Measurements from ENCODE around the gene RPRD2.

Gene RPRD2

GRCh38 chr1:150366416-150367296 is 2.7 kb downstream of the RPRD2 start:
- DNase-seq = no peak
- H3K27me3 ChIP-seq (ENCODE audit: insufficient read depth, low read depth, severe bottlenecking) = no peaks in the 10 kb centered on the region
- peak overlapping the region; percentile 89 for H3K4me3 ChIP-seq (ENCODE audit: low read depth, low read length)
- H3K27ac ChIP-seq = peak overlapping the region; percentile 96
- H3K36me3 ChIP-seq = peaks cover 25% of the 10 kb centered on the region
- no peaks in the 10 kb centered on the region for H3K9me3 ChIP-seq (ENCODE audit: severe bottlenecking)
- no peak for TF ChIP-seq CTCF (IDR thresholded peaks at IDR 0.05; ENCODE audit: low read depth, low read length)

- no peak for TF ChIP-seq CTCF (IDR thresholded peaks at IDR 0.05; ENCODE audit: low read depth, low read length)
- Histone ChIP-seq H3K4me3 (ENCODE audit: low read depth, low read length) (no peak overlapping the region), H3K36me3 (peaks cover 19% of the 10 kb centered on the region), H3K27me3 (ENCODE audit: insufficient read depth, low read depth, severe bottlenecking) (no peaks in the 10 kb centered on the region), H3K9me3 (ENCODE audit: severe bottlenecking) (no peaks in the 10 kb centered on the region), H3K27ac (no peak overlapping the region)
- no peak for DNase-seq
These were observed 7.2 kb downstream of the RPRD2 start for GRCh38 chr1:150371110-150371509.

- no peak for TF ChIP-seq CTCF (IDR thresholded peaks at IDR 0.05; ENCODE audit: low read depth, low read length)
- Histone ChIP-seq H3K27me3 (ENCODE audit: insufficient read depth, low read depth, severe bottlenecking) (no peaks in the 10 kb centered on the region), H3K9me3 (ENCODE audit: severe bottlenecking) (no peaks in the 10 kb centered on the region), H3K36me3 (peaks cover 12% of the 10 kb centered on the region), H3K27ac (no peak overlapping the region), H3K4me3 (ENCODE audit: low read depth, low read length) (no peak overlapping the region)
- no peak for DNase-seq
These were observed 8.6 kb downstream of the RPRD2 start for GRCh38 chr1:150372580-150372979.

- TF ChIP-seq CTCF (IDR thresholded peaks at IDR 0.05; ENCODE audit: low read depth, low read length) = no peak
- Histone ChIP-seq H3K4me3 (ENCODE audit: low read depth, low read length) (no peak overlapping the region), H3K36me3 (peaks cover 2% of the 10 kb centered on the region), H3K27ac (no peak overlapping the region), H3K9me3 (ENCODE audit: severe bottlenecking) (no peaks in the 10 kb centered on the region), H3K27me3 (ENCODE audit: insufficient read depth, low read depth, severe bottlenecking) (no peaks in the 10 kb centered on the region)
- no peak for DNase-seq
These were observed 12.2 kb downstream of the RPRD2 start for GRCh38 chr1:150376110-150376509.

- H3K4me3 ChIP-seq (ENCODE audit: low read depth, low read length) = no peak overlapping the region
- no peak for DNase-seq
- H3K36me3 ChIP-seq = peaks cover 8% of the 10 kb centered on the region
- H3K9me3 ChIP-seq (ENCODE audit: severe bottlenecking) = no peaks in the 10 kb centered on the region
- no peak for TF ChIP-seq CTCF (IDR thresholded peaks at IDR 0.05; ENCODE audit: low read depth, low read length)
- no peak overlapping the region for H3K27ac ChIP-seq
- H3K27me3 ChIP-seq (ENCODE audit: insufficient read depth, low read depth, severe bottlenecking) = no peaks in the 10 kb centered on the region
These were observed 19.8 kb downstream of the RPRD2 start for GRCh38 chr1:150383631-150384324.
